Measurements from ENCODE around the gene ZNF2. TPM values are rescaled to one million over a fixed set of nuclear protein-coding genes. Genes with fewer than 3 reads are reported as not detected.

ZNF2 gene
- total and polyA plus RNA-seq, 4 donors = 1.3 to 5.9 (median 2.7) TPM

GRCh38 chr2:95158891-95159619 is 6.6 kb upstream of the ZNF2 start:
- Histone ChIP-seq H3K27me3 (ENCODE audit: control insufficient read depth in 1 of 2, insufficient read depth in 2 of 2, low read length in 1 of 2) (no peaks in the 10 kb centered on the region), H3K36me3 (ENCODE audit: control insufficient read depth in 1 of 2, insufficient read depth in 2 of 2, low read length in 1 of 2) (peaks cover 0 to 8% of the 10 kb centered on the region in 2 donors), H3K4me1 (ENCODE audit: control insufficient read depth in 1 of 2, insufficient read depth in 2 of 2, low read length in 2 of 2) (peaks cover 0 to 7% of the 10 kb centered on the region in 2 donors), H3K9me3 (ENCODE audit: control insufficient read depth, low read length) (peaks cover 6% of the 10 kb centered on the region), H3K4me3 (ENCODE audit: low read length in 2 of 2) (peak overlapping the region; percentile 4 to 58), H3K27ac (ENCODE audit: low read depth in 1 of 2, low read length in 2 of 2) (peak overlapping the region in 1 of 2 donors; percentile 30)
- ATAC-seq (ENCODE audit: low FRiP score) (peak; percentile 69), DNase-seq (peak; percentile 67 to 83)
- intact Hi-C loops (cut with DNase I) = loop anchor here in 1 of 2 donors (5.0 kb wide), 1 partner anchor 37 kb away; the partner anchor contains the start of gene MRPS5
- WGBS, 2 donors = 0 to 1% methylated on average over 39 to 58 of the region's 58 CpGs

- H3K27ac ChIP-seq (ENCODE audit: low read depth in 1 of 2, low read length in 2 of 2) = peak within 1 kb of the TSS in 1 of 2 donors; percentile 30
- intact Hi-C loops (cut with DNase I) = loop anchor here in 1 of 2 donors (5.0 kb wide), 1 partner anchor 38 kb away; the partner anchor contains the start of gene MRPS5
These were observed 5.7 kb upstream of the ZNF2 start, which contains the start of gene ZNF514 for GRCh38 chr2:95159690-95160449. Gene ZNF514, minus strand, starts transcription at chr2:95159848. Its CDS starts 6,595 bp downstream, at chr2:95153253.

DNA sequence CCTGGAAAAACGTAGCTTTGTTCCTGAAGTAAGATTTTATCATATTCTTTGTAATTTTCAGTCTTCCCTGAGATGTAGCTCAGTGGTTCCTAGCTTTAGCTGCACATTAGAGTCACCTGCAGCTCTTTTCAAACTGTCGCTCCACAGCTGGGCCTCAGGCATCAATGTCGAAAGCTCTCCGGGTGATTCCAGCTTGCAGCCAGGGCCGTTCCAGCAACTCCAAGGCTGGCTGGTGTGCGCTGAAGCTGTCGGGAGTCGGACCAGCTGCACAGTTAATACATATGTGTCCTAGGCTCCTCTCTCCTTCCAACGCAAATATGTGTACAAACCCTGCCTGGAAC is 609 bp upstream of the ZNF2 start:
- no peak for DNase-seq
- intact Hi-C loops (cut with DNase I) = loop anchor here (5.0 kb wide), 2 partner anchors 43 to 237 kb away; partner anchors contain the start of genes FAHD2A (in 1 of the 2) and MRPS5 (in 1 of the 2)
- Histone ChIP-seq H3K9me3 (ENCODE audit: control insufficient read depth, low read length) (no peaks in the 10 kb centered on the region), H3K27me3 (ENCODE audit: control insufficient read depth in 1 of 2, insufficient read depth in 2 of 2, low read length in 1 of 2) (no peaks in the 10 kb centered on the region), H3K36me3 (ENCODE audit: control insufficient read depth in 1 of 2, insufficient read depth in 2 of 2, low read length in 1 of 2) (no peaks in the 10 kb centered on the region), H3K4me1 (ENCODE audit: control insufficient read depth in 1 of 2, insufficient read depth in 2 of 2, low read length in 2 of 2) (no peaks in the 10 kb centered on the region), H3K4me3 (ENCODE audit: low read length in 2 of 2) (peak overlapping the region; percentile 55 to 97), H3K27ac (ENCODE audit: low read depth in 1 of 2, low read length in 2 of 2) (peak overlapping the region; percentile 10 to 94)
- peak; percentile 66 for ATAC-seq (ENCODE audit: low FRiP score)
- WGBS, 2 donors = 1% methylated on average over 9 of the region's 9 CpGs

More at GRCh38 chr2:95159690-95160449, 5.7 kb upstream of the ZNF2 start, which contains the start of gene ZNF514:
- 8 to 17% methylated on average over 29 to 64 of the region's 64 CpGs for WGBS, 2 donors
- Histone ChIP-seq H3K36me3 (ENCODE audit: control insufficient read depth in 1 of 2, insufficient read depth in 2 of 2, low read length in 1 of 2) (peaks cover 0 to 6% of the 10 kb centered on the region in 2 donors), H3K4me3 (ENCODE audit: low read length in 2 of 2) (peak within 1 kb of the TSS; percentile 4 to 58), H3K4me1 (ENCODE audit: control insufficient read depth in 1 of 2, insufficient read depth in 2 of 2, low read length in 2 of 2) (peaks cover 0 to 7% of the 10 kb centered on the region in 2 donors), H3K9me3 (ENCODE audit: control insufficient read depth, low read length) (peaks cover 3% of the 10 kb centered on the region), H3K27me3 (ENCODE audit: control insufficient read depth in 1 of 2, insufficient read depth in 2 of 2, low read length in 1 of 2) (no peaks in the 10 kb centered on the region)
- DNase-seq (peak; percentile 84 to 94), ATAC-seq (ENCODE audit: low FRiP score) (peak; percentile 89)

GRCh38 chr2:95166065-95166763 is 605 bp downstream of the ZNF2 start:
- H3K27me3 ChIP-seq (ENCODE audit: control insufficient read depth in 1 of 2, insufficient read depth in 2 of 2, low read length in 1 of 2) = no peaks in the 10 kb centered on the region
- H3K4me1 ChIP-seq (ENCODE audit: control insufficient read depth in 1 of 2, insufficient read depth in 2 of 2, low read length in 2 of 2) = no peaks in the 10 kb centered on the region
- peak overlapping the region in 1 of 2 donors; percentile 10 for H3K27ac ChIP-seq (ENCODE audit: low read depth in 1 of 2, low read length in 2 of 2)
- DNase-seq (no peak), ATAC-seq (ENCODE audit: low FRiP score) (no peak)
- intact Hi-C loops (cut with DNase I) = loop anchor here (5.0 kb wide), 2 partner anchors 44 to 236 kb away; partner anchors contain the start of genes FAHD2A (in 1 of the 2) and MRPS5 (in 1 of the 2)
- WGBS, 2 donors = 8% methylated on average over 16 of the region's 16 CpGs
- H3K4me3 ChIP-seq (ENCODE audit: low read length in 2 of 2) = peak overlapping the region; percentile 14 to 55
- H3K36me3 ChIP-seq (ENCODE audit: control insufficient read depth in 1 of 2, insufficient read depth in 2 of 2, low read length in 1 of 2) = no peaks in the 10 kb centered on the region
- H3K9me3 ChIP-seq (ENCODE audit: control insufficient read depth, low read length) = no peaks in the 10 kb centered on the region

DNA sequence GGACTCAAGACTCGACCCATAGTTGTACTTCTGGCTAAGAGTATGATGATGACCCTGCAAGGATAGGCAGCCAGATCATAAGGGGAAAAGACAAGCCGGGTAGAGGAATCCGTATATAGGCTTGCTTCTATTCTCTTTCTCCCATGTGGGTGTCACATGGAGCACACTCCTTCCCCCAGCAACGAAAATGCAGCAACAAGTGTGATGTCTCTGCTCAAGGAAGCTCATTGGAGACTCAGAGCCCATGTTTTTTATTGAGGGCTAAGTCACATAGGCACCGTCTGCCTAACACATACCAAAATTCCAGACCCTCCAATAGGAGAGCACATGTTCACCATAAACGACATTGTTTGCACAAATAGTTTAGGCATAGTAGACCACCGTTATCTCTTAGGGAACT is 6.3 kb downstream of the ZNF2 start:
- H3K27ac ChIP-seq (ENCODE audit: low read depth in 1 of 2, low read length in 2 of 2) = no peak overlapping the region
- peaks cover 0 to 3% of the 10 kb centered on the region in 2 donors for H3K36me3 ChIP-seq (ENCODE audit: control insufficient read depth in 1 of 2, insufficient read depth in 2 of 2, low read length in 1 of 2)
- ATAC-seq (ENCODE audit: low FRiP score) (no peak), DNase-seq (no peak)
- no peaks in the 10 kb centered on the region for H3K4me1 ChIP-seq (ENCODE audit: control insufficient read depth in 1 of 2, insufficient read depth in 2 of 2, low read length in 2 of 2)
- no peaks in the 10 kb centered on the region for H3K27me3 ChIP-seq (ENCODE audit: control insufficient read depth in 1 of 2, insufficient read depth in 2 of 2, low read length in 1 of 2)
- intact Hi-C loops (cut with DNase I) = no loop called here
- H3K9me3 ChIP-seq (ENCODE audit: control insufficient read depth, low read length) = no peaks in the 10 kb centered on the region
- WGBS, 2 donors = 62 to 68% methylated on average over 7 of the region's 7 CpGs
- no peak overlapping the region for H3K4me3 ChIP-seq (ENCODE audit: low read length in 2 of 2)

DNA sequence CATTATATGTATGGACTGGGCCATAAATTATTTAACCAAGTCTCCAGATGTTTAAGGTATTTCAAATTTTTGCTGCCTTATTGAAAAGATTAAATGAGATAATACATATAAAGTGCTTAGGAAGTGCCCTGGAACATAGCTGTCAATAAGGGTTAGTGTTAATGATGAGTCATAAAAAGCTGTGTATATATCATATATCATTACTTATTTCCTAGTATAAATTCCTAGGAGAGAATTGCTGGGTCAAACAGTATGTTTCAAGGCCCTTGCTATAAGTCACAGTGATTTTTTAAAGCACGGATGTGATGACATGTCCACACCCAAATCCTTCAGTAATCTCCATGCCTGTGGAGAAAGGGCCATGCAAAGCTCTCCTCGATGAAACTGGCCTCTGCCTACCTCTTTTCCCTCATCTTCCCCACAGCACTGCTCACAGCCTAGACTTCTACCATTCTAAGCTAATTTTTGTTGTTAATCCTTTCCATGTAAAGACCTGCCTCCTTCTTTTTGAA is 8.5 kb downstream of the ZNF2 start:
- no peak for ATAC-seq (ENCODE audit: low FRiP score)
- H3K27me3 ChIP-seq (ENCODE audit: control insufficient read depth in 1 of 2, insufficient read depth in 2 of 2, low read length in 1 of 2) = no peaks in the 10 kb centered on the region
- no peak overlapping the region for H3K4me3 ChIP-seq (ENCODE audit: low read length in 2 of 2)
- no peaks in the 10 kb centered on the region for H3K4me1 ChIP-seq (ENCODE audit: control insufficient read depth in 1 of 2, insufficient read depth in 2 of 2, low read length in 2 of 2)
- H3K9me3 ChIP-seq (ENCODE audit: control insufficient read depth, low read length) = no peaks in the 10 kb centered on the region
- H3K27ac ChIP-seq (ENCODE audit: low read depth in 1 of 2, low read length in 2 of 2) = no peak overlapping the region
- DNase-seq = no peak
- H3K36me3 ChIP-seq (ENCODE audit: control insufficient read depth in 1 of 2, insufficient read depth in 2 of 2, low read length in 1 of 2) = peaks cover 0 to 5% of the 10 kb centered on the region in 2 donors
- intact Hi-C loops (cut with DNase I) = no loop called here
- WGBS, 2 donors = 89 to 91% methylated on average over 2 of the region's 2 CpGs

DNA sequence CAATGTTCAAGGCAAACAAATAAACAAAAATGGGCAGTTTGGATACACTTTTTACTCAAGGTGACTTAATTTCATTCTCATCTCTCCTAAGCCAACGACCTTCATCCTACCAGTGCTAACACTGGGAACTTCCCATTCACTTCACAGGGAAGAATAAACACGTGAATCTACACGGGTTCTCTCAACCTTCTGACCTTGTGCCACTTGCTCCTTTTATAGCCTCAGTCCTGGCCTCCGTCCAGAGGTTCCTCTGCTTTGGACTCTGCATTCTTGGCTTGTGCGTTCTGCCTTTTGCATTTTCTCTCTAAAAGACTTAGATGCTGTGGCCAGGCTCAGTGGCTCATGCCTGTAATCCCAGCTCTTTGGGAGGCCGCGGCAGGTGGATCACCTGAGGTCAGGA is 13.8 kb downstream of the ZNF2 start:
- intact Hi-C loops (cut with DNase I) = no loop called here
- Histone ChIP-seq H3K27me3 (ENCODE audit: control insufficient read depth in 1 of 2, insufficient read depth in 2 of 2, low read length in 1 of 2) (no peaks in the 10 kb centered on the region), H3K36me3 (ENCODE audit: control insufficient read depth in 1 of 2, insufficient read depth in 2 of 2, low read length in 1 of 2) (peaks cover 8 to 25% of the 10 kb centered on the region in 2 donors), H3K9me3 (ENCODE audit: control insufficient read depth, low read length) (peaks cover 14% of the 10 kb centered on the region), H3K4me1 (ENCODE audit: control insufficient read depth in 1 of 2, insufficient read depth in 2 of 2, low read length in 2 of 2) (no peaks in the 10 kb centered on the region), H3K27ac (ENCODE audit: low read depth in 1 of 2, low read length in 2 of 2) (no peak overlapping the region), H3K4me3 (ENCODE audit: low read length in 2 of 2) (no peak overlapping the region)
- WGBS, 2 donors = 76 to 78% methylated on average over 7 of the region's 7 CpGs
- ATAC-seq (ENCODE audit: low FRiP score) (no peak), DNase-seq (no peak)

GRCh38 chr2:95181774-95182173 is 16.2 kb downstream of the ZNF2 start:
- intact Hi-C loops (cut with DNase I) = no loop called here
- H3K27me3 ChIP-seq (ENCODE audit: control insufficient read depth in 1 of 2, insufficient read depth in 2 of 2, low read length in 1 of 2) = no peaks in the 10 kb centered on the region
- ATAC-seq (ENCODE audit: low FRiP score) (no peak), DNase-seq (no peak)
- WGBS, 2 donors = 97 to 98% methylated on average over 18 of the region's 18 CpGs
- H3K4me3 ChIP-seq (ENCODE audit: low read length in 2 of 2) = no peak overlapping the region
- no peak overlapping the region for H3K27ac ChIP-seq (ENCODE audit: low read depth in 1 of 2, low read length in 2 of 2)
- H3K9me3 ChIP-seq (ENCODE audit: control insufficient read depth, low read length) = peaks cover 14% of the 10 kb centered on the region
- H3K36me3 ChIP-seq (ENCODE audit: control insufficient read depth in 1 of 2, insufficient read depth in 2 of 2, low read length in 1 of 2) = peaks cover 8 to 22% of the 10 kb centered on the region in 2 donors
- H3K4me1 ChIP-seq (ENCODE audit: control insufficient read depth in 1 of 2, insufficient read depth in 2 of 2, low read length in 2 of 2) = no peaks in the 10 kb centered on the region
